GM21717 (cell line): ENCODE data around the gene ARHGEF26.

Experiments used
- ATAC-seq: cut with Tn5 transposase; IDR thresholded peaks from one replicate; pipeline ENCODE4 v1.9.1; 2021; ENCODE audit warnings: mild to moderate bottlenecking, moderate library complexity; ENCODE audit not compliant: unreplicated experiment

The ARHGEF26 gene

DNA sequence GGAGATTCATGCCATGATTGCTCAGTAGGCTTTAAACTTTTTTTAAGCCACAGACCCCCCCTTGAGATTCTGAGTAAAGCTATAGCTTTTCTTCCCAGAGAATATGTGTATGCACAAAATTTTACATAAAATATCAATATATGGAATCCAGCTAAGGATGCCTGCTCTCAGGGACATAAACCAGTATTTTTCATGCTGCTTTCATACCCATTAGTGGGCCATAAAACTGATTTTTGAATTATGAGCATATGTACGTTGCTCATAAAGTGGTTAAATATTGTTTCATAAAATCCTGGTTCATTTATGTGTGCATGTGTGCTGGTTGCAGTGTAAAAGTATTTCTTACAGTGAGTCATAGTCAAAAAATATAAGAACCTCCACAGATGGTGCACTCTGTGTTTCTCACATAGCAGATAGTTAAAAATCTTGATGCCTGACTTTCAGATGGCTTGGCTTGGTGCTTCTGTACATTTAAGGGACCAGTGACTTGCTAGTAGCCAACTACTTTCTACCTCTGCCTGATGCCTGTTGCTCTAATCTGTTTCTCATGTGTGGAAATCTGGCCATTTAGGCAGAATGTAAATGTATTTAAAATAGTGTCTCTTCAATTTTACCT, 71.9 kb downstream of the ARHGEF26 start:
- no peak for ATAC-seq

DNA sequence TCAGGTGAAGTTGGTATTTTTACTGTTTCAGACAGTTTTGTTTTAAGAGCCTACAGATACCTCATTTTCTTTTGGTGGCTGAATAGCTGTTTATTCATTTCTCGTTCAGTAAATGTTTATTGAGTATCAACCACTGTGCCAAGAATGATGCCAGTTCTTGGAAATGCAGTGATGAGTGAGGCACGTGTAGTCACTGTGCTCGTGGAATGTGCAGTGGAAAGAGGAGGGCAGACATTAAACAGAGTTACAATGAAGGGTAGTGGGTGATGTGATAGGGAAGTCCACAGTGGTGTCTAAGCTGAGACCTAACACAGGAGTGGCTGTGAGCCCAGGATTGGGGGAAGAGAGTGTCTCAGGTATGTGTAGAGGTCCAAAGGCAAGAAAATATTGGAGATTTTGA, 73.7 kb downstream of the ARHGEF26 start:
- no peak for ATAC-seq

DNA sequence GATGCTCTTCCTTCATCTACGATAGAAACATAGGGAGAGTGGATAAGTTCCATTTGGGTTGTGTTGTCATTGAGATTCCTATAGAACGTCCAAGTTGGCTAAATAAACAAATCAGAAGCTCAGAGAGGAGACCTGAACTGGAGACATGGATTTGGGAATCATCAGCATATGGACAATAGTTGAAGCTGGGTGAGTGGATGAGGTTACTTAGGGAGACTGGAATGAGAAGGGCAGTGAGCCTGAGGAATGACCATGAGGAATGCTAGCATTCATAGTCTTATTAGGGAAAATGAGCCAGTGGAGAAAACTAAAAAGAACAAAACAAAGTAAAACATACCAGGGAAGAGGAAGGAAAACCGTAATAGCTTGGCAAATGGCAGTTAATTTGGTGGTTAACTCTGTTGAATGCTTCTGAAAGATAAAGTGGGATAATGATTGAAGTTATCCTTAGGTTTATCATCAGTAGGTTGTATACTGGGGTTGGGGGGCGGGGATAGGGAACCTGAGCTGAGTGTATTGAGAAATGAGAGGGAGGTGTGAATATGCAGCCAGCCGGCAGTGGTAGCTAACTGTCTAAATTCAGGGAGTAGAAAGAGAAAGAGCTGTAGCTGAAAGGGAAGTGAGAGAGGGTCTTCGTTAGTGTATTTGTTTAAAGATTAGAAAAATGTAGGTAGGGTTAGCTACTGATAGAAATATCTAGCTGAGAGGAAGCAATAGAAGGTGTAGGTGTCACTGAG, 74.6 kb downstream of the ARHGEF26 start:
- ATAC-seq = no peak

DNA sequence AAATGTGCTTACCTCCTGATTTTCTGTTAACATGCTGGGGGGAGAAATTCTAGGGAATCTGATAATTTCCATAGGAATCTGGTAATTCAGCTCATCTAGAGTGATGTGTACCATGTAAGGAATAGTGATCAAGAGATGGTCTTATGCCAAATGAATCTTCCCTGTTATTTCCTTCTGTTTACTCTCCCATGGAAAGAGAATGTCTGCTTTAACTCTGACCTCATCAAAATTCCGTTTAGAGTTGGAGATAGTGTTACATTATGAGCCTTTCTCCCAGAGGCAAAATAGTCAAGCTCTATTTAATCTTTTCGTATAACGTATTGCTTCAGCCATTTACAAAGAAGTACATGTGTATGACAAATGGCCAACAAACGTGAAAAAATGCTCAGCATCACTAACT, 76.6 kb downstream of the ARHGEF26 start:
- no peak for ATAC-seq

DNA sequence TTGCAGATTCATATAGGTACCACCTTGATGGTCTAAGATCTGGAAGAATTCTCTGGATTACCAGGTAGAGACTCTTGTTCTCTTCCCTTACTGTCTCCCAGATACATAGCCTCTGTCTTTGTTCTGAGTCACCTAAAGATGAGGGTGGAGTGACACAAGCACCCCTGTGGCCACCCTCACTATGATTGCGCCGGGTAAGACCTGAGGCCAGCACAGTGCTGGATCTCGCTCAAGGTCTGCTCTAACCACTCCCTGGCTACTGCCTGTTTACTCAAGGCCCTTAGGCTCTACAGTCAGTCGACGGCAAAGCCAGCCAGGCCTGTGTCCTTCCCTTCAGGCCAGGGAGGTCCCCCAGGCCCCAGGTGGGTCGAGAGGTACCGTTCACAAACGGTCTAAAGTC, 88.3 kb downstream of the ARHGEF26 start:
- no peak for ATAC-seq

DNA sequence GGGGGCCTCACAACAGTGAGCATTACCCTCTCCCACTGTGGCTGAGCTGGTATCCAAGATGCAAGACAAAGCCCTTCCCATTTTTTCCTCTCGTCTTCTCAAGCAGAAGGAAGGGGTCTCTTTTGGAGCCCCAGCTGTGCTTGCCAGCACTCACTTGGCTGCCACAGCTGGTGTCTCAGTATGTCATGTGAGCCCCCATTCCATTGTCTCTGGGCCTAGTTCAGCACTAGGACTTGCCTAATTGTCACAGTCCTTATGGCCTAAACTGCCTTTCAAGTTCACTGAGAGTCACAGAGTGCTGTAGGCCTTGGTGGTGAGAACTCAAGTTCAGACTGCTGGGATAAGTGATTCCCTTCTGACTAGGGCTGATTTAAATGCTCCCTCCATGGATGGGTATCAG, 89.8 kb downstream of the ARHGEF26 start:
- no peak for ATAC-seq

DNA sequence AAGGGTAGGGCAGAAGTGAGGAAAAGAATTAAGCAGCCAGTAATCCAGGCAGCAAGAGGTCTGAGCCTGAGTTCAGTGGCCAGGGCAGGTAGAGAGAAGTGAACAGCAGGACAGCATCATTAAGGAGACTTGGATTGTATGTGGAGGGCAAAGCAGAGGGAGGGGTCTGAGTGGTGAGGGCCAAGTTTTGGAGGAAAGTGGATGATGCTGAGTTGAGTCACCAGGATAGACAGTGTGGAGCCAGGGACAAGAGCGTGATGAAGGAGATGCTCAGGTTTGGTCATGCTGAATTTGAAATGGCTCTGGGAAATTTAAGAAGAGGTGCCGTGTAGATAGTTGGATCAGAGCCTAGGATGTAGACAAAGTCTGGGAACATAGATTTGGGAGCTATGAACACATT, 93.1 kb downstream of the ARHGEF26 start:
- no peak for ATAC-seq

DNA sequence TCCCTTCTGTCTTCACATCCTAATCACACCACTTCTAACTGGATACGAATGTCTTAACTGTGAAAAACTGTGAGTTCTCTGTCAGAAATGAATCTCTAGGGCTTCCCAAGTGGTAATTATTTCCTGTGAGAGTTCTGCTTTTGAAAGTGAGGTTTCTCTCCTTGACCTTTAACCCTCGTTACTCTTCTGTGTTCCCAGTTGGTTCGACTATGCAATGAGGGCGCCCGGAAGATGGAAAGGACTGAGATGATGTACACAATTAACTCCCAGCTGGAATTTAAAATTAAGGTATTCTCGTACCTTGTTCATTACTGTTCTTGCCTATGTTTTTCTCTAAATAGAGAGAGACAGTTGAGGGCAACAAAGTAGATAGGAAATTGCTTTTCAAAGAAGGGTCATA, 96.5 kb downstream of the ARHGEF26 start:
- ATAC-seq = no peak

DNA sequence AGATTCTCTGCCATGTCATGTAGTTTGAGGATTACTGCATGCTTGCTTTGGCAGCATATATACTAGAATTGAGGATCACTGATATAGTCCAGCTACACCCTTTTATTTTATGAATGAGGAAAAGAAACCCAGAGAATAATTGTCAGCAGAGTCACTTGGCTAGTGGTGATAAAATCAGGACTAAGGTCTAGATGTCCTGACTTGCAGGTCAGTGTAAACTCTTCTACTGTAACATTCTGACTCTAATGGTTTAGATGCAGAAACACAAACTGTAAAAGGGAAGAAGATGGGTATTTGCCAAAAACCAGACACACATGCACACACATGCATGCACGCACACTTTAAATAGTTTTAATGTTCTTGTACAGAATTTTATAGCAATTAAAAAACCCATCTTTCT, 97.5 kb downstream of the ARHGEF26 start:
- no peak for ATAC-seq

DNA sequence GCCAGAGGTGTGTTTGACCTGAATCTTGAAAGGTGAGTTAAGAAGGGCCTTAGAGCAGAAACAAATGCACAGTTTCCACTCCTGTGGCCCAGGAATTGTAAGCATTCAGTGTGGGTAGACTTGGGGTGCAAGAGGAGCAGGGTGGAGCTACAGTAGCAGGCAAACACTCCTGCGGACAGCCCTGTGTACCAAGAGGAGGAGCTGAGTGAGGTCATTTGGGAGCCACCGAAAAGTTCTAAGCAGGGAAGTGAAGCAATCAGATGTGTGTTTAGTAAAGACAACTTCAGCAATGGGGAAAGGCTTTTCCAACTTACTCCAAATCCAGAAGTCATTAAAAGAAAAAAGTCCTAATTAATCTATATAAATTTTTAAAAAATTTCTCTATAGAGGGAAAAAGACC, 99.3 kb downstream of the ARHGEF26 start:
- no peak for ATAC-seq

DNA sequence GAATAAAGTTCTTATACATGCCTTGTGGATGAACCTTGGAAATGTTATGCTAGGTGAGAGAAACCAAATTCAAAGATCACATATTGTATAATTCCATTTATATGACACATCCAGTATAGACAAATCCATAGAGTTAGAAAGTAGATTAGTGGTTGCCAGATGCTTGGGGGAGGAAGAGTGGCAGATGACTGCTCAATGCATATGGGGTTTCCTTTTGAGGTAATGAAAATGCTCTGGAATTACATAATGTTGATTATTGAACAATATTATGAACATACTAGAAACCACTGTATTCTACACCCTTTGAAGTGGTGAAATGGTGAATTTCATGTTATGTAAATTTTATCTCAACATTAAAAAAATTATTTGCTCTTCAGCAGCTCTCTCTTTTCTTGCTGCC, 102.3 kb downstream of the ARHGEF26 start:
- ATAC-seq = no peak

DNA sequence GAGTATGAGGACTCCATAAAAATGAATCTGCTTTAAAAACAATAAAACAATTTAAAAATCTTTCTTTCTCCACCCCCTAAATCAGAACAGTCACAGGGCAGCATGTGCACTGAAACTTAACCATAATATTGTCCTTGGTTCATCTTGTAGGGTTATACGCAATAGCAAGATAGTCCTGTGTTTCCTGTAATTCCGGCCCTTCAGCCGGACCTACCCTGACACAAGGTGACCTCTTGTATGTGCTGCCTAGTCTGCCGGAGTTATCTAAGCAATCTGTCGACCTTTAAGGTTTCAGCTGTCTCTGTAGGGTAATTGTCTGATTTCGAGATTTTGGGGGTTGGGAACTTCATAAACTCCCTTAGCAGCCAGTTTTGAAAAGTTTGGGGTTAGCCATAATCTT, 103.2 kb downstream of the ARHGEF26 start:
- no peak for ATAC-seq

DNA sequence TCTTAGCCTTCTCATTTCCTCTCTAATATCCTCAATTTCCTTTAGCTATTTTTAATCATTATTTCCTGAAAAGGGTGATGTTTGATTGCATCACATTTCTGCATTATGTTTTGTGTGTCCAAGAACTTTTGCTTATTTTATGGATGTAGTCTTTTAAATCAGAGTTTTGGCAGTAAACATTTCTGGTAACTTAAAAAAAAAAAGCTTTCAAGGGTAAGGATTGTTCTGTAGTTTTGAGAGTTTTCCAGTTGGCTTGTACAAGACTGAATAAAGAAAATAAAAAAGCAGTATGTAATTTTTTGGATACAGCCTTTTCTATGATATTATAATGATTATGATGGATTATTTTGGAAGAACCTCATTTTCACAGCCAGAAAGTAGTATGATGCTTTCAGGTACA, 103.7 kb downstream of the ARHGEF26 start:
- no peak for ATAC-seq

DNA sequence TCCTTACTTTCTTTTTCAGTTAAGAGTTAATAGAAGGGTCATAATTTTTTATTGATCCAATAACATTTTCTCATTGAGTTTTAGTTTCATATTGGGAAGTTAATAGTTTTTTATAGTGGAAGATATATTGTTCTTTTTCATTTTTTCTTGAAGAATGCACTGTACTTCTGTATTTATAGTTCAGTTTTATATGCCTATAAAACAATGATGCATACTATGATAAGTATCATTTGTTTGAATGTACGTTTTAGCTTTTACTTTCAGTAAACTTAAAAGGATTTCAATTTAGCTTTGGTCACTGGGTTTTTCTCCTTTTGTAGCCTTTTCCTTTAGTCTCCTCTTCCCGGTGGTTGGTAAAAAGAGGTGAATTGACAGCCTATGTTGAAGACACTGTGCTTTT, 104.3 kb downstream of the ARHGEF26 start:
- ATAC-seq = no peak

DNA sequence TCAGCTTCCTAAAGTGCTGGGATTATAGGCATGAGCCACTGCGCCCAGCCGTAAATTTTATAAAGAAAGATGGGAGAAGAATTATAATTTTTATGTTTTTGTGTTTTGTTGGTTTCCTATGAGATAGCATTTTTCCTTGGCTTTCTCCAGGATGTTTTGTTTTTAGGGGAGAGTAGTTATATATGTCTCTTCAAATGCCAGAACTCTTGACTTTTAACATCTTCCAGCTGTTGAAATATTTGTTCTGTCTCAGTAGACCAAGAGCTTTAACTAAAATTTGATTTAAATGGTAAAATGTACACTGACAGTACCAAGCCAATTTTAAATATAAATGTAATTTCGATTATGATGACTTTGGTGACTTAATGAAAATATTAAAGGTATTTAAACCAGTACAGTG, 106.3 kb downstream of the ARHGEF26 start:
- no peak for ATAC-seq

DNA sequence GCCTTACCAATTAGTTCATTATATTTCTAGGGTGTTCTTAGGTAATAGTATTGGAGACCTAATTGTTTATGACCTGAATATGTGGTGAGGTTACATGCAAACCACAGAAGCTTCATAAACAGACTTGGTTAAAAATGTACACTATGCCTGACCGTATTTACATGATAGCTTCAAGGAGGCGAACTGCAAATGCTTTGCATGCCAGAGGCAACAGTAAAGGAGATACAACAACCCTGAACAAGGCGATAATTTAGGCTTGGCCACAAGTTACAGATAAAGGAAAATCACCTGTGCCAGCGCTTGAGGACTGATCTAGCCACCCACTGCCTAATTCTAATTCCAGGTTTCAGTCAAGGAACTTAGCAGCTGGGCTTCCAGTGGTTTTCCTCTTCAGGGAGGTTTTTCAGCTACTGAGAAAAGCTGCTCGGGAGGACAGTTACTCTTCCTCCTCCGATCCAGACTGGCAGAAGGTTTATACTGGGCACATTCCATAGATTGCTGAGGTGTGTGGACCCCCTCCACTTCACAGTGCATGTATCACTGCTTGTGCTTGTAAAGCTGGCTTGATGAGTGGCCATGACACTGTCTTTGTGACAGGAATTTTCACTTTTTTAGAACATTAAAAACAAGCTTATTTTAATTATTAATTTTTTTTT, 107.5 kb downstream of the ARHGEF26 start:
- no peak for ATAC-seq

DNA sequence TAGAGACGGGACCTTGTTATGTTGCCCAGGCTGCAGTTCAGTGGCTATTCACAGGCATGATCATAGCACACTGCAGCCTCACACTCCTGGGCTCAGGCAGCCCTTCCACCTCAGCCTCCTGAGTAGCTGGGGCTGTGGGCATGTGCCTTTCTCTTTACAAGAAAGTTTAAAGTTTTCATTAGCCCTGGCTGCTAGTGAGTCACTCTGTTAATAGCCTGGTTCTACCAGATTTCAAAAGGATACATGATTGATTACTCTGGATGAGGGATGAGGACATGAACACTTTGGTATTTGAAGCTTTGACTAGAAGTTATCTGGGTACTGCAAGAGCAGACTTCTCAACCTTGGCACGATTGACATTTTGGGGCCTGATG, 108.0 kb downstream of the ARHGEF26 start:
- no peak for ATAC-seq

DNA sequence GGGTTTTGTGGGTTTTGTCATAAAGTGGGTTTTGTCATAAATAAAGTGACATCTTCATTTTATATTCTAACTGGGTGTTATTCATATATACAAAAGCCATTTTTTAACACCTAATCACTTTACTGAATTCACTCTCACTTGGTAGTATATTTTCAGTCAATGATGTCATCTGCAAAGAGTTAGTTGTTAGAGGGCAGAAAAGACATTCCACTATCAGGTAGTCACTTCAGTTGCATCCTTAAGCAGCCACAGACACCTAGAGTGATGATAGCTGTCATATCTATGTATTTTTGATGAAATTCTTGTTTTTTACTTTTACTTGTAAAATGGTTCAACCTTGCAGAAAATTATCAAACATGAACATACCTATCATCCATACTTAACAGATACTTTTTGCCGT, 114.1 kb downstream of the ARHGEF26 start:
- no peak for ATAC-seq

DNA sequence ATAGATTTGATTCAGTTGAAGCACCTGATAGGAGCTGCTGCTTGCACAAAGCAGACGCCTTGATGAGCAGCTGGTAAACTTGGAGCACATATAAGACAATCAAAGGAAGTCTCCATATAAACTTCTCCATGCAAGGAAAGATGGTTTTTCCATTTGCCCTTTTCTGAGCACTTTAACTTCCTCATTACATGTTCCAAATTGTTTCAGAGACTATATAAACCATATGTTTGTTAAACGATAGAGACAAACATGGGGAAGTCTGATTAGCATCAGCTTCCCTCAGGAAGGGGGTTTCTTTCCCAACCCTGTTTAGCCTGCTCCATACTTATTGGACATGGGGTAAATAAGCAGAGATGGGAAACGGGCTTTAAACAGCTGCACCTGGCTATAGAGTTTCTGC, 115.1 kb downstream of the ARHGEF26 start:
- no peak for ATAC-seq

DNA sequence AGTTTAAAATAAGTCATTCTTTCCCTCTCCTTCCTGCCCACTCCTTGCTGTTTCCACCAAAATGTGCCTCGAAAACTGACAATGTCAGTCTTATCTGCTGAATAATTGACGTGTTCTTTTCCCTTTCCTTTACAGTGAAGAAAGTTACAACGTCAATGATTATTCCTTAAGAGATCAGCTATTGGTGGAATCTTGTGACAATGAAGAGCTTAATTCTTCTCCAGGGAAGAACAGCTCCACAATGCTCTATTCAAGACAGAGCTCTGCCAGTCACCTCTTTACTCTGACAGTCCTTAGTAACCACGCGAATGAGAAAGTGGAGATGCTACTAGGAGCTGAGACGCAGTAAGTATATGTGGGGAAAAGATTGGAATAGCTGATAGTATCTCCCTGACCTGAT, 119.0 kb downstream of the ARHGEF26 start:
- no peak for ATAC-seq

DNA sequence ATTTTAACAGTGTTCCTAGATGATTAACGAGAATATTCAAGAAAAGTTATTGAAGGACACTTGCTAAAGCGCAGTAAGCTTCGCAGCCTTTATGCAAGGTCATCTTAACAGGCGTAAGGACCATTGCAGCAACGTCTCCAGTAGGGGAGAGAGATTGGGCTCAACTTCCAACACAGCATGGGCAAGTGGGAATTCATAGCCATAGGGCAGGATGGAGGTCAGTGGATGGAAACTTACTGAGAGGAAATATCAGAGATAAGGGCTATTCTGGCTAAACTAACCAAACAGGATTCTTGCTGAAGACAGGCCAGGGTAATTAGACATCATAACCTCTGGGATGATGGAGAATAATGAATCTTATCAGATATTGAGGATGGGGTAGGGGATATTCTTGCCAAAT, 120.3 kb downstream of the ARHGEF26 start:
- no peak for ATAC-seq

DNA sequence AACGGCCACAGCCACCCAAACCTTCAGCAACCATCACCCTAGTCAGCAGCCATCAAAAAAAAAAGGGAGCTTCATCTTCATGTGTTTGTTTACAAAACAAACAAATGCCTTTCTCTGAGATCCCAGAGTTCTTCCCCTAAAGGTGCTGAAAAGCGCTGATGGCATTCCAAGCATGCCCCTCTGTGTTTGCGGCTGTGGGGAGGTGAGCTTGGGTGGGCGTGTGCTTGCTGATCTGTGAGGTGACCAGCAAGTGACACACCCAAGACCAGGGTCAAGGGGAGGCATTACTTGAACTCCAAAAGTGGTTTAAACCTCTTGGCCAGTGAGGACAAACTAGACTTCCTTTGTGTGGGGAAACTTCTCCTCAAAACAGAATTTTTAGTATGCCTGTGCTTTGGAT, 121.6 kb downstream of the ARHGEF26 start:
- ATAC-seq = no peak

DNA sequence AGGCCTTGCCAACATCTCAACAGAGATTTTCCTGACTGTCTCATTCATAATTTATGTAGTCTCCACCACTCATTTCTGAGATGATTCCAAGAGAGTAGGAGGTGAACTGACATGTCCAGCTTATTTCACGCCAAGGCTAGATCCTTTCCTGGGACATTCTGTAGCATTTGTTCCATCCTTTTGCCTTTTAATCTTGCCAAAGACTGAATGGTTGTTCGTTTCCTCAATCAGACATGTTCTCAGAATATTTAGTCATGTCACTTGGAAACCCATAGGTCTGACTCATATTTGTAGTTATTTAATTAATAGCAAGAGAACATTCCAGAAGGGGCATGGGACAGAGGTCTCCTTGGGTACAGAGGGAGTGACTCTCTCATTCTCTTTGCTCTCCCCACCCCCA, 122.2 kb downstream of the ARHGEF26 start:
- ATAC-seq = no peak
